DMS114 treated with DMSO at 0.1 percent for 48 hours (cell line): Measurements from ENCODE around the gene DPRX.
"Not testable (repeated sequence)": the region's sequence is repeated elsewhere in the genome, so short reads cannot be mapped to it uniquely, and the experiment has no call there.

Experiments used
- DNase-seq: peaks from one replicate; lab custom pipeline; 2025; ENCODE audit not compliant: unreplicated experiment; lab: John Stamatoyannopoulos, UW

DPRX gene

GRCh38 chr19:53644061-53644816, 12.4 kb downstream of the DPRX start:
- DNase-seq = no peak

- DNase-seq = no peak
These were observed 14.3 kb downstream of the DPRX start for GRCh38 chr19:53646144-53646543.

DNA sequence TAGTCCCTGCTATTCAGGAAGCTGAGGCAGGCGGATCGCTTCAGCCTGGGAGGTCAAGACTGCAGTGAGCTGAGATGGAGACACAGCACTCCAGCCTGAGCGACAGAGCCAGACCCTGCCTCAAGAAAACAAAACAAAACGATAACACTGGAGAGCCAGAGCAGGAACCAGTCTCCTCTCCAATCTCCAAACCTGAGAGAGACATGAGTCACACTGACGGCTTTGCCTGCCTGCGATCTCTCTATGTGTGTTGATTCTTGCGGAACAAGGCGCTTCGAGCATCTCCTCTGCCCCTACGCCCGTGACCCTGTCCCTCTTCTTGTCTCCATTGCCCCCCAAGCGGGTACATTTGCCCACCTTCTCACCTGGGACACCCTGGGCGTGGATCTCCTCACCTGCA, 15.6 kb downstream of the DPRX start:
- no peak for DNase-seq

DNA sequence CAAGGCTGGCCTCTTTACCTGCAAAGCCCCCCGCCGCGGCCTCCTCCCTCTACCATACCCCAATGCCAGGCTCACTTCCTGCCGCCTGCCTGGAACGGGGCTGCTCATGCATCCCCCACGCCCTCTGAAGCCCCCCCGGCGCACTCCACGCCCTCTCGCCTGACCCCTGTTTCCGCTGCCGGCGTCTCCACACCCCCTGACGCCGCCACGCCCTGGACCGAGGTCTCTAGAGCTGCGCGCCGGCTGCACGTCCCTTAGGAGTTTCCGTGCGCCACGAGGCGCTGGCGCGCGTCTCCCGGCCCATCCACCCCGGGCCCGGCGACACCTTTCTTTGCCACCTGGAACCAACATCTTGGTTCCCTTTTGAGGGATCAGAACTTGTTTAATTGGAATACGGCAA, 16.0 kb downstream of the DPRX start:
- no peak for DNase-seq

GRCh38 chr19:53649746-53650593, 18.2 kb downstream of the DPRX start:
- no peak for DNase-seq

DNA sequence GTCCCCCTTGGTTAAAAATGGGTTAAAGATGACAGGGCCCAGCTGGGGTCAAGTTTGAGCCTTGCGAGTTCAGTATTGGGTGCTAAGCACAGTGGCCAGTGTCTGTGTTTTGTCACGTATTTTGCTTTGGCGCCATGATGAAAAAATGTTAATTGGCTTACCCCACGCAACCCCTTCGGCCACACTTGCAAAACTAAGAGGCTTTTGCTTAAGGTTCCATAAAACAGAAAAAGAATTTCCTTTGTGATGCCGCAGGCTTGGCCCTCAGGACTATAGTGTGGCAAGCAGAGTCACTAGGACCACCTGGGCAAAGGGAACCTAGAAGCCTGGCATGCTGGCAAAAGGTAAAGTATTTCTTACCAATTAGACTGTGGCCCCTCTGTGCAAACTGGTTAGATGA, 20.7 kb downstream of the DPRX start:
- no peak for DNase-seq

DNA sequence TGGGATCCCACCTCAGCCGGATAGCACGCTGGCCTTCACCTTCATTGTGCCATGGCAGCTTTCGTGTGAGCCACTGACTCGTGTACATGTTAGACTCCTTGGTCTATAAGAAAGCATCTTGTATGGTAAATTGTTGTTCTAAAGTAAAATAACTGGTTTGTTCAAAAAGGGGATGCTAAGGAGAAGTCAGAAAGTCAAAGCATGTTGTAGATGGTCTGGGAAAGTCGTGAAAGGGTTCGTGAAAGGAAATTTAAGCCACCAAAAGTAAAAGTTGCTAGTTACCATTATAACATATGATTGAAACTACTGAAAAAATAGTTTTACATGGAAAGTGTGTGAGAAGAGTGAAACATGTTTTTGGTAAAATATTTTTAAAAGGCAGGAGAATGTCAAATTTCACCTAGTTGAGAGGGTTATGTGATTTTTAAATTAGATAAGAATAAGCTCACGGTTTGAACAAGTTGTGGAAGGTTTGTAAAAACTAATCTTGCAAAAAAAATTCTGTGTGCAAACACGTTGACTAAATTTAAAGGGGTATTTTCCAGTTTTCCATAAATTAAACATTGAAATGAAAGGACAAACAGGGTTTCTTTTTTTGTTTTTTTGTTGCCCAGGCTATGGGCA, 23.4 kb downstream of the DPRX start:
- DNase-seq = no peak

- no peak for DNase-seq
These were observed 25.5 kb downstream of the DPRX start for GRCh38 chr19:53657330-53657729.

DNA sequence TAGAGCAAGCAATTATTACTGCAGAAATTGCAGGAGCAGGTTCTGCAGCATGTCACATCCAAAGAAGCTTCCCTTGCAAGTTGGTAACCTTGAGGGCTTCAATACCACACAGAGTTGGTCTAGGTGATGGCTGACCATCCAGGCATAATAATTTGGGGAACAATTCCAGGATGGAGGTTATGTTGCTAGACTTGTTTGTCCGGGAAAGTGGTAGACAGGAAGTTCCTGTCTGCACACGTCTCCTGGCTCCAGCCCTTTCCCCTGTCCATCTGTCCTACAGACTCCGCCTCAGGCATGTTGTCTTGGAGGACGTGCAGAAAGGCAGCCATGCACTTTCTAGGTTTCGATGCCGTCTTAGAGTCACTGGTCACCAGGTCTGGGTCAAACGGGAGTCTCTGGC, 26.0 kb downstream of the DPRX start:
- no peak for DNase-seq

DNA sequence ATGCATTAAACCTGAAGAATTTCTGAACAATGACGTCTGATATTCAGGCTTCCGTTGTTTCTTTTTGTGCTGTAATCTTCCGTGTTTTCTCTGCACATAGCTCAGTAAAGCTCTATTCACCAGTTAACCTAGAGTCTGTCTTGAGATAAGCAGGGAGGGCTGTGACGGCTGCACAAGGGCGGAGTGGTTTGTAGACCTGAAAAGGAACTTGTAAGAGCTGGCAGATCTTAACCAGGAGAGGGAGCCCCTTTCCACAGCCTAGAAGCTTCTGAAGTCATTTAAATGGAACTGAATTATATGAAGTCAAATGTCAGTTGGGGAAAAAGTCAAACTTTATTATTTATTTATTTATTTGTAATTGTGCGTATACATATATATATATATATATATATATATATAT, 27.5 kb downstream of the DPRX start:
- peak; percentile 74 for DNase-seq

GRCh38 chr19:53660584-53660983, 28.8 kb downstream of the DPRX start:
- DNase-seq = no peak

- DNase-seq = no peak
These were observed 30.4 kb downstream of the DPRX start for GRCh38 chr19:53662209-53662608.

DNA sequence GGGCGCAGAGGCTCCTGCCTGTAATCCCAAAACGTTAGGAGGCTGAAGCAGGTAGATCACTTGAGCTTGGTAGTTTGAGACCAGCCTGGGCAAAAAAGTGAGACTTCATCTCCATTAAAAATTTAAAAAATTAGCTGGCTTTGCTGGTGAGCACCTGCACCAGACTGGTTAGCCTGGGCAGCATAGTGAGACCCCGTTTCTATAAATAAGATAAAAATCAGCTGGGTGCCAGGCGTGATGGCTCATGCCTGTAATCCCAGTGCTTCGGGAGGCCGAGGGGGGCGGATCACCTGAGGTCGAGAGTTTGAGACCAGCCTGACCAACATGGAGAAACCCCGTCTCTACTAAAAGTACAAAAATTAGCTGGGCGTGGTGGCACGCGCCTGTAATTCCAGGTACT, 32.4 kb downstream of the DPRX start:
- no peak for DNase-seq

DNA sequence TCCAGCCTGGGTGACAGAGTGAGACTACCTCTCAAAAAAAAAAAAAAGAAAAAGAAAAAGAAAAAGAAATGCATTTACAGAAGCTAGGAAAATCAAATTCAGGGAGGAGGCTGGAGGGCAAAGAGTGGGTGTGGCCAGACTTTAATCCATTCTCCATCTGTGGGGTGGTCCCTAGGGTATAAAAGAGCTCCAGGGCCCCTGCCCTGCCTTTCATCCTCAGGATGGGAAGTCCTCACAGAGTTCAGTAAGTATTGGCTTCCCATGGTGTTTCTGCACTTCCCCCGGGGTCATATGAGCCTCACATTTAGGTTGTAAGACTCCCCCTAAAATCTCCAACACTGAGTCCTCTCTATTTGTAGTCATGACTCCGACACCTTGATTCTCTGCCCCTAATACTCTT, 33.0 kb downstream of the DPRX start:
- DNase-seq = no peak

- DNase-seq = not testable (repeated sequence)
These were observed 34.5 kb downstream of the DPRX start for GRCh38 chr19:53666331-53666730.

- not testable (repeated sequence) for DNase-seq
These were observed 37.0 kb downstream of the DPRX start for GRCh38 chr19:53668804-53669203.

DNA sequence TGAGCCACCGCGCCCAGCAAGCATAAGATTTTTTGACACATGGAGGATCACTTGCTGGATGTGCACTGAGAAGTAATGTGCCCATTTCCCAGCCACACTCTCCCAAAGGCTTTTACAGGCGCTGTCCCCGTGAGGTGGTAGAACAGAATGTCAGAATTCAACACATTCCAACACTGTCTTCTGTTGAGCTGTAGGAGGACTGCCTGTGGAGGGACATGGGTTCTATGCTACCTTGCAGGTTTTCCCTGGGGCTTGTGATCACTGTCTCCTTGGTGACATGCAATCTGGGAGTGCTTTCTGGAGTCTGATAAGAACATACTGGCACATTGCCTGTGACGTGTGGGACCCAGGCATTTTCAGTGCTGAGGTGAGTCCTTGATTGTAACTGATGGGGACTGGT, 38.5 kb downstream of the DPRX start:
- DNase-seq = no peak

GRCh38 chr19:53671663-53672062, 39.9 kb downstream of the DPRX start:
- DNase-seq = no peak
